Stimulated activated CD8-positive, alpha-beta memory T cell treated with anti-CD3 and anti-CD28 coated beads, Interleukin-7, amount 100 ng/mL, for 4 hours (primary cell): ENCODE measurements around the gene RIPOR2.
"Not testable (repeated sequence)": the region's sequence is repeated elsewhere in the genome, so short reads cannot be mapped to it uniquely, and the experiment has no call there.

Experiments used
- DNase-seq, 2 donors: peaks; one replicate each; pipeline ENCODE4 v3.0.0-alpha.2; 2020; ENCODE audit warnings: low read depth in 2 of 2

Gene RIPOR2

DNA sequence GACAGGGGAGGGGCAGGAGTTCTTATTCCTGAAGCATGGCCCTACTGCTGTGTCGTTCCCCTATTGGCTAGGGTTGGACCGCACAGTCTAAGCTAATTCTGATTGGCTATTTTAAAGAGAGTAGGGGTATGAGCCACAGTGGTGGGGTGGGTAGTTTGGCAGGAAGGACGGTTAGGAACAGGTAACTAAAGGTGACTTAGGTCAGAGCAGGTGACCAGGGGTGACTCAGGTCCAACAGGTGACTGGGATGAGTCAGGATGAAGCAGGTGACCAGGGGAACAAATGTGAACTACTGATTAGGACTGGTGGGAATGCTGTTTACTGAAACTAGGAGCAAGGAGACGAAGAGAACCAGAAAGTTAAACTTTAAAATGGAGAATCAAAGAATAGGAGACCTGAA, 58.0 kb downstream of the RIPOR2 start:
- not testable (repeated sequence) for DNase-seq

DNA sequence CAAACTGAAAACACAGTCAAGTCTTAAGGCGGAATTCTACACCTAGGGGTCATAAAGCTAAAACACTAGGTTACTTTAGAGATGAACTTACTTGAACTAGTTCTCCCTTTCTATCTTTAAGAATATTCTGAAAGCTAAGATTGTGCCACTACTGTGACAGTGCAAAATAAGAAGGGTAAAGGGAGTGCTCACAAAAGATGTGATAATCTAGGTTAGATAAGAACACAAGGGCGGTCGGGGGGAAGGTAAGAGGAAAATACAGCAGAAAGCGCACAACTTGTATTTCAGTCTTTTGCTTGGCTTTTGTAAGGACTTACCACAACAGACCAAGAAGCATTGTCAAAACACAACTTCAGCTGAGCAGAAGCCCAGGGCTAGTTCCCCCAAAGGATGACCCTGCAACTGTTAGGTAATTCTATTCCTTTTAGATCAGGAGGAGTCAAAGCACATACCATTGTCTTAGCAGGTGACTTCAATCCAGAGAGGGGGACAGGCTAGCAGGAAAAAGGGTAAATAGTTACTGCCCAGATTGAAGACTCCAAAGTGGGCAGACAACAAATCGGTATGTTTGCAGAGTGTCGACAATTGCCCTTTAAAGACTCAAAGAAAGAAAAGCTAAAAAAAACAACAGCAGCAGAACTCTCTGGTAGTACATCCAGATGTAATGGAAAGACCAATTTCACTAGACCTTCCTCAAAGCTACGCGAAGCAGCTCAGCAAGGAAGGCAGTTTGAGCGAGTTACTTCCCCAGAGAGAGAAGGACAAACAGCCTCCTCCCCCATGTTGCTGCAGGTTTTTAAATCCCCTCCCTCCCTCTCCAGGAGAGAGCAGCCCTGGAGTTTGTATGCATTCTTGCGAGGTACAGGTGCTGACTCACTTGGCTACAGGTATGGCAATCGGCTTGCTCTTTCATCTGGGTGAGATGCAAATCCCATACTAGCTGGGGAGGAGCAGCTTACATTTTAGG, 59.0 kb downstream of the RIPOR2 start:
- no peak for DNase-seq

DNA sequence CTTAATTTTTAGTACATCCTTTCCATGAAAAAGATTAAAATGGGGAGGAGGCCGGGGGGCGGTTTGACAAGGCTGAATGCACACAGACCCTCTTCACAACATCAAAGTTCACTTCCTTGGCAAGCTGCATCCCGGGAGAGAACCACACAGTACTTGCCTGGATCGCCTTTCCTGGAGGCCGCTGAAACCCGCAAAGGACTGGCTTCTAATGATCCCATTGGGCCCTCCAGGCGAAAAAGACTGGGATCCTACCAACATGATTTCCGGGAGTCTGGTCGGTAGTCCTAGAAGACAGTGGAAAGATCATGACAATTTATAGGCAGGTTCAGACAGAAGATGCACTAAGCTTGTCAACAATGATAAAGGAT, 60.2 kb downstream of the RIPOR2 start:
- DNase-seq = no peak

DNA sequence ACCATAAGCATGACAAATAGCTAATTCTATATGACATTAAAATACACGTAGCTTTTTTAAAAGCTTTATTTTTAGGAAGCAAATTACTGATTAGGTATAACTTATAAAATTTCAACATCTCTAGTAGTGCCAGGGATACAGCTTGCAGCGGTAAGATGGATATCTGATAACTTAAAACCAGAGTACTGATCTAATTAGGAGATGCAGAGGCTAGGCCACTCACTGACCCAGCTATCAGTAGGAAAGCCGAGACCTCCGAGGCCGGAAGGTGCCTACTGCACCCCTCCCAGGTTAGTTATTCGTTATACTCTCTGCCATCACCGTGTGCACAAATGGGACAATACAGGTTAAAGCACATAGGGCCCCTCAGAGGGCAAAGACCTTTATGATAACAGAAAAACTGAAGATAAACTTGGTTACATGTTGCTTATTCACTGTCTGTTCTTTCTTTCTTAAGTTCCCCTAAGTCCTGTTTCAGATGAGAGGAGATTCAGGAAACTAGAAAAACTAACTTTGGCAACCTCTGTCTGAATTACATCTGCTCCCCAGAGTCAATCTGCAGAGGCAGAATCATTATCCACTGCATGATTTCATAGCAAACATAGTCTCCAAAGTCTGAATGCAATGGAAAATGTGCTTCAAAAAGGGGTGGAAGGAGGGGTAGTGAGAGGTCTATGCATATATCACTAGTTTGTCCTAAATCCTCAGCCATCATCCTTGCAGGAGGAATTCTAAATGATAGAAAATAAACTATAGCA, 60.8 kb downstream of the RIPOR2 start:
- DNase-seq = no peak

DNA sequence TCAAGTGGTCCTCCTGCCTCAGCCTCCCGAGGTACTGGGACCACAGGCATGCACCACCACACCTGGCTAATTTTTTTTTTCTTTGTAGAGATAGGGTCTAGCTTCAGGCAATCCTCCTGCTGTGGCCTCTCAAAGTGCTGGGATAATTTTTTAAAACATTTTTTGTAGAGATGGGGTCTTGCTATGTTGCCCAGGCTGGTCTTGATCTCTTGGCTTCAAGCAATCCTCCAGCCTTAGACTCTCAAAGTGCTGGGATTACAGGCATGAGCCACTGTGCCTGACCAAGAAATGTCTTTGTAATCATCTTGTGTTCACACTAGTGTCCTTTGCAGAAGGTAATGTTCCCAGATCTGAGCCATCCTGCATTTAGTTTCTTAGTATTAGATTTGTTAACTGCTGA, 61.6 kb downstream of the RIPOR2 start:
- no peak for DNase-seq

- no peak for DNase-seq
Observed at GRCh38 chr6:24872779-24873178, 63.0 kb downstream of the RIPOR2 start.

DNA sequence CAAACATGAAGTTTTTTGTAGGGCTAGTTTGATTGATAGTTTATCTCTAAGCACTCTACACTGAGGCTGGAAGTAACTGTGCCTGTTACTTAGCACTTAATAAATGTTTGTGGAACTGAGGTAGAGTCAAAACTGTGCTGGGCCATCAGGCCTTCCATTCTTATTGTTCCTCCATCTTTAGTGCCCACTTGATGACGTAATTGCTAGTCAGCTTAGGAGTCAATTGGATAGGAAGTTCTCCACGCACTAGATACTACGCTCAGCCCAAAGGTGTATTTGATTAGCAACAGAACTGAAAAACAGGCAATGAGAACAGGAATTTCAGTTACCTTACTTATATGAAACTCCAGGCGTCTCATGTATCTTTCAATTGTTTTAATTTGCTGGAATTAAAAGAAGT, 67.0 kb downstream of the RIPOR2 start:
- no peak for DNase-seq

GRCh38 chr6:24867104-24867703, 68.6 kb downstream of the RIPOR2 start:
- DNase-seq = no peak

GRCh38 chr6:24865161-24865560, 70.6 kb downstream of the RIPOR2 start:
- no peak for DNase-seq

GRCh38 chr6:24864343-24864742, 71.4 kb downstream of the RIPOR2 start:
- DNase-seq = no peak

DNA sequence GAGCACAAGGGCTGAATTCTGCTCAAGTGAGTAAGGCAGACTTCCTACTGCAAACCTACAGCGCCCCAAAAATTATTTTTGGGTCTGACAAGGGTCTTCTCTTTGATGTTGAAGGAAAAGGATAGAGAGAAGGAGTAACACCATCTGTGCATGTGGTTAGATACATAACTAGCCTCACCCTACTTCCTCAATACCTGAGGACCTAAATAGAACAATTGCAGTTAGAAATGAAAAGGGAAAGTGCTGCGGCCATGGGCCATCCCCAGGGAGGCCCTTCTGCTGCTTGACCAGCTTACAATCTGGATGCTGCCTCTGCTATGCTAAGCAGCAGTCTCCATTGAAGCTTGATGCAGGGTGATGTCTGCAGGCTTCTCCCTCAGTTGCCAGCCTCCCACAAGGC, 73.8 kb downstream of the RIPOR2 start:
- DNase-seq = no peak

DNA sequence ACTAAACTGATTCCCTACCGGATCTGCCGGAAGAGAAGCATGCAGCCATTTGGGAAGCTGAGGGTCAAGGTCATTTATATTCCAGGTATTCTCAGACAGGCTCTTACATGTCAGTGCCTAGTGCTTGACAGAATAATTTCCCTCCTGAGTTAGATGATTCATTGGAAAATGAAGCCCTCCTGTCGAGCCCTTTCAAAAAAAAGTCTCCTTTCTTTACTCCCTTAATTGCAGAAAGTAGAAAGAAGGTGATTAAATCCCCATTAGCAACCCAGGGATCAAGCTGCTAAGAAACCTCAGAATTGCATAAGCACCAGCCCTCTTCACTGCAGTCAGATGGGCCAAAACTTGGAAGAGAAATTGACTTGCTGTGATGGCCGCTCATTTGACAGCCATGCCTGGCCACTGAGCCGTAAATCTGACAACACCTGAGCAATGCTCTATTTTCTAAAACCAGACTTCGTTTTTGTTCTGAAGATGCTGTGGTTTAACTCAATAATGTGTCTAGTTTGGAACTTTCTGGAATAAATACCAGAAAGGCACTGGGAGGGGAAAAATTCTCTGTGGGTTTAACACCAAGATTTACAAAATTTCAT, 76.1 kb downstream of the RIPOR2 start:
- DNase-seq = no peak

GRCh38 chr6:24859132-24859531, 76.6 kb downstream of the RIPOR2 start:
- DNase-seq = peak in 1 of 2 donors; percentile 38

DNA sequence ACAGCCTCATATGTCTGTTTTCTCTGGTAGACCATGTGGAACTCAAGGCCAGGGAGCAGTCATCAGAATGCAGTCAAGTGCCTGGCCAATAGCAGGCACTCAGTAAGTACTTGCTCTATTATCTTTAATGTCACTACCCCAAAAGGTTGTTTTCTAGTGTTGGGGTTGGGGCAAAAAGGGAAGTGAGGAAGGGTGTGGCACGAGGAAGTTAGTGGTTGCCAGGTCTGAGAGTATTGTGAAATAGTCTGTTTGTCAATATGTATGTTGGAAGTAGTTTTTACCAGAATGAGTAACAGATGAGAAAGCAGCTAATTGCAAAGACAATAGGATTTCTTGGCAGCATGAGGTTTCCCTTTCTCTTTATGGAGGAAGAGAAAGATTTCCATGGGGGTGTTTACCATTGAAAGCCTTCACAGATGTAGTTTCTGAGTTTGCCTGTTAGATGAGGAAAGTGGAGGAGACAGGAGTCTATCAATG, 77.5 kb downstream of the RIPOR2 start:
- no peak for DNase-seq

DNA sequence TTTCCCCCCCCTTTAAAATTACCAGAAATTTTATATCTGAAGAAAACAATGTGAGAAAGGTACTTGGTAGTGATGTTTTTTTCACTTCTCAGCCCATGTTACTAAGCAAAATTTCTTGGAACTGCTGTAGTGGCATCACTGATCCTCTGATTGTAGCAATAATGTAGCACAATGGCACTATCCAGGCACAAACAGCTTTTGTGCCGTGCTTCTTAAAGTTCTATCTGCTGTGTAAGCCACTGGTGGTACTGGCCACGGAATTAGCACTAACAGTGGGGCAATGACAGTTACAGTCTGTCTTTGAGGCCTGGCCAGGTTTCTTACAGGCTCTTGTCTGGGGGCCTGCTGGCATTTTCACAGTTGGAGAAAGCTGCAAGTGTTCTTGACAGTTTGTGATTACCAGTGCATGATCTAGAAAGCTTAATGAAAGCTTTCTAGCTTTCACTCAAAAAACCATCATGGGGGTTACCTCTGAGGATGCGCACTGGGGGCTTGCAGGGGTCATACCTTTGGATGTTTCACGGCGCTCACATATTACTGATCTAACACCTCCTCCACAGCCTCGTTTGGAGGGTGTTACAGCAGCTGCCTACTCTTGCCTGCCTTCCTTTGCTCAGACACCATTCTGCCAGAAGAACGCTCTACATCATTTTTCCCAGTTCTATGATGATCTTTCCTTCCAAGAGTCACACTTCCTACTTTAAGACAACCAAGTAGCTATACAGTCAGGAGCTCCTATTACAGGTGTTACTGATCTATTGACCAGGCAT, 78.7 kb downstream of the RIPOR2 start:
- DNase-seq = no peak

DNA sequence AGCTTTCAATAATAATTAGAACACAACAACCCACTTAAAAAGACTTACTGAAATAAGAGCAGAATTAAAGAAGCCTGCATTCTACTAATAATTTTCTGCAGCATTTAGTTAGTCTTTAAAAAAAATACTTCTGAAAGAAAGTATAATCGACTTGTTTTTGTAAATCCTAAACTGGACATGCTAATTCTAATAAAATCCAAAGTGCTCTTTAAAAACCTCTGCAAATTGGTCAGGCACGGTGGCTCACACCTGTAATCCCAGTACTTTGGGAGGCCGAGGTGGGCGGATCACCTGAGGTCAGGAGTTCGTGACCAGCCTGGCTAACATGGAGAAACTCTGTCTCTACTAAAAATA, 79.5 kb downstream of the RIPOR2 start:
- DNase-seq = no peak

DNA sequence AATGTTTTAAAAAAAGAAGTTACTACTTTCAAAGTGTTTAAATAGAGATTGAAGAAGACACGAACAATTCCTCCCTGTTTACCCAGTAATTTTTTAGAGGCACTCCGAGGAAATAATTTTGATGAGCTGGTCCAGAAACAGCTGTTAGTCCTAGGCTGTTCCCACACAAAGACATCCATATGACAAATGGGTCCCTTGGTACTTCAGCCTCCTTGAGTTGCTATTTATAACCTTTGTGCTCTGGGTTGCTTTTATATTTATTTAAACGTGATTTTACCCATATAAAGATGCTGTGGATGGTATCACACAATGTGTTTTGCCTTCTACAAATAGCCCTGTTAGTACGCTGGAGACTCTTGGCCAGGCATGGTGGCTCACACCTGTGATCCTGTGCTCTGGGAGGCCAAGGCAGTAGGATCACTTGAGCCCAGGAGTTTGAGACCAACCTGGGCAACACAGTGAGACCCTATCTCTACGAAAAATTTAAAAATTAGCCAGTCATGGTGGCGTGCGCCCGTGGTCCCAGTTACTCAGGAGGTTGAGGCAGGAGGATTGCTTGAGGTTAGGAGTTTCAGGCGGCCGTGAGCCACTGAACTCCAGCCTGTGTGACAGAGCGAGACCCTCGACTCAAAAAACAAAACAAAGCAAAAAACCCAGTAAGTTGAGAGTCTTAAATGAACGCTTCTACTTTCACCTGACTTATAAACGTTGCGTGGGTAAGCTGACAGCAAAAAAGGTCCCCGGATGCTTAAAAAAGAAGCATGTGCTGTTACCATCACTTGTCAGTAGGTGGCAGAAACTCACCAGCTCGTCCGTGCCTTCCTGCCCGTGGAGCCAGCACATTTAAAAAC, 80.1 kb downstream of the RIPOR2 start:
- peak; percentile 51 to 61 for DNase-seq

GRCh38 chr6:24854077-24854666, 81.6 kb downstream of the RIPOR2 start:
- DNase-seq = no peak

GRCh38 chr6:24851086-24851485, 84.7 kb downstream of the RIPOR2 start:
- DNase-seq = no peak

DNA sequence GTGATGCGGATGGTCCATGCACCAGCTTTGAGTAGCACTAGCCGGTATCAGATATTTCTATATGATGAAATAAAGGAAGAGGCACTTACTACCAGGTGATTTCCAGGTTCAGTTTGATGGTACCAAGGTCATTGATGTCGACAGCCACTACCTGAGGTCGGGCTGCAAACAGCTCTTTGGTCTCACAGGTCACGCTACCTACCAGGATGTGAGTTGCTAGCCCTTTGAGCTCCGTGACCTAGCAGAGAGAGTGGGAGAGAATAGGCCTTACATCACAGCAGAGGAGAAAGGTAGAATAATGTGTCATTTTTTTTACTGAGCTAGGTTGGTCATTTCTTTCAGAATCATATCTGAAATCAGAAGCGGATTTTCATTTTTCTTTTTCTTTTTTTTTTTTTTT, 86.0 kb downstream of the RIPOR2 start:
- DNase-seq = no peak
